B cell (primary cell): ENCODE results near the gene SOX6. TPM values are rescaled to one million over a fixed set of nuclear protein-coding genes. Genes with fewer than 3 reads are reported as not detected.

Experiments
- ATAC-seq: fragments of 200-7000 bp; cut with Tn5 transposase; one replicate; pipeline ENCODE4 v1.10.0; 2021; ENCODE audit warnings: low read depth, mild to moderate bottlenecking, moderate number of reproducible peaks, moderate library complexity
- CTCF ChIA-PET: fragments of 350-600 bp; sonication (Branson Sonifier 250); formaldehyde crosslinking; loops from one replicate; lab custom pipeline; 2021; ENCODE audit warnings: antibody characterized with exemption, inconsistent platforms; lab: Charles Lee
- POLR2A ChIA-PET: fragments of 350-600 bp; sonication (Branson Sonifier 250); formaldehyde crosslinking; loops from one replicate; lab custom pipeline; 2021; ENCODE audit warnings: antibody characterized with exemption; lab: Charles Lee
- DNase-seq: peaks from one replicate; pipeline ENCODE4 v3.0.0; 2013
- H2AFZ ChIP-seq: 2 replicates; pipeline ENCODE4 v1.6.1; 2012; ENCODE audit warnings: mild to moderate bottlenecking, low read depth, low read length; ENCODE audit not compliant: insufficient read depth, poor library complexity, severe bottlenecking
- H3K27ac ChIP-seq, 2 donors: 1 replicate in 1 of 2; 2 replicates in 1 of 2; pipeline ENCODE4 v1.5.1; 2012 to 2013; ENCODE audit warnings: low read length in 2 of 2, mild to moderate bottlenecking in 2 of 2, moderate library complexity in 1 of 2
- H3K27me3 ChIP-seq, 4 experiments: fragments of 200-600 bp in 1 of 4; sonication (generic) in 1 of 4; replicated peaks in 1 of 4; 1 replicate in 2 of 4; 2 replicates in 2 of 4; pipeline versions ENCODE4 v1.6.1 to v1.7.0; 2013 to 2016; ENCODE audit warnings: low read length in 3 of 4, mild to moderate bottlenecking in 2 of 4, mixed read lengths in 1 of 4, moderate library complexity in 1 of 4; ENCODE audit not compliant: insufficient read depth in 4 of 4, control insufficient read depth in 3 of 4; ENCODE audit errors: control extremely low read depth in 1 of 4
- H3K36me3 ChIP-seq, 2 experiments: replicated peaks in 1 of 2; 1 replicate in 1 of 2; 2 replicates in 1 of 2; pipeline versions ENCODE4 v1.6.1 to v1.7.1; 2013; ENCODE audit warnings: low read length in 1 of 2; ENCODE audit not compliant: insufficient read depth in 2 of 2, control insufficient read depth in 1 of 2; ENCODE audit errors: control extremely low read depth in 1 of 2, extremely low read depth in 1 of 2
- H3K4me1 ChIP-seq, 2 donors: fragments of 200-600 bp in 1 of 2; sonication (generic) in 1 of 2; 1 replicate in 1 of 2; 2 replicates in 1 of 2; pipeline versions ENCODE4 v1.5.1 to v1.6.1; 2013 to 2017; ENCODE audit warnings: low read length in 2 of 2; ENCODE audit not compliant: control insufficient read depth in 2 of 2, insufficient read depth in 2 of 2
- H3K4me2 ChIP-seq: replicated peaks from 2 replicates; pipeline ENCODE3; 2012; ENCODE audit warnings: mild to moderate bottlenecking, low read depth, low read length; ENCODE audit not compliant: poor library complexity, severe bottlenecking
- H3K4me3 ChIP-seq, 5 experiments: fragments of 200-600 bp in 1 of 5; sonication (generic) in 1 of 5; 1 replicate in 3 of 5; 2 replicates in 2 of 5; pipeline versions ENCODE4 v1.5.1 to v1.7.0; 2011 to 2016; ENCODE audit warnings: low read length in 4 of 5, mild to moderate bottlenecking in 4 of 5, low read depth in 2 of 5, control low read depth in 1 of 5, moderate library complexity in 1 of 5; ENCODE audit not compliant: insufficient read depth in 1 of 5; ENCODE audit errors: control extremely low read depth in 1 of 5, extremely low read depth in 1 of 5
- H3K79me2 ChIP-seq: fragments of 200-600 bp; sonication (generic); one replicate; pipeline ENCODE4 v1.6.0; 2016; ENCODE audit warnings: low read length; ENCODE audit not compliant: control insufficient read depth, insufficient read depth
- H3K9ac ChIP-seq: fragments of 200-600 bp; sonication (generic); 2 replicates; pipeline ENCODE4 v1.6.1; 2017; ENCODE audit warnings: mild to moderate bottlenecking, low read length, moderate library complexity
- H3K9me3 ChIP-seq, 3 donors: one replicate each; pipeline versions ENCODE4 v1.6.1 to v1.7.1; 2013; ENCODE audit warnings: low read length in 2 of 3; ENCODE audit not compliant: control insufficient read depth in 2 of 3, insufficient read depth in 1 of 3; ENCODE audit errors: control extremely low read depth in 1 of 3
- H4K20me1 ChIP-seq: 2 replicates; pipeline ENCODE4 v1.6.0; 2012; ENCODE audit warnings: mild to moderate bottlenecking, low read length; ENCODE audit not compliant: insufficient read depth, control insufficient read depth, poor library complexity, severe bottlenecking
- H3K27ac Mint-ChIP-seq: one replicate; pipeline ENCODE4 v1.8.0; 2021; ENCODE audit warnings: mixed read lengths
- H3K27me3 Mint-ChIP-seq: one replicate; pipeline ENCODE4 v1.8.0; 2021; ENCODE audit warnings: mixed read lengths
- H3K4me1 Mint-ChIP-seq: one replicate; pipeline ENCODE4 v1.8.0; 2021; ENCODE audit warnings: mixed read lengths
- H3K4me3 Mint-ChIP-seq: one replicate; pipeline ENCODE4 v1.8.0; 2021; ENCODE audit warnings: mixed read lengths
- H3K9me3 Mint-ChIP-seq: one replicate; pipeline ENCODE4 v1.8.0; 2022; ENCODE audit warnings: mixed read lengths; ENCODE audit not compliant: insufficient read depth
- CTCF ChIP-seq: fragments of 200-600 bp; IDR thresholded peaks from one replicate; pipeline ENCODE4 v1.8.0; 2022; ENCODE audit warnings: antibody characterized with exemption, mild to moderate bottlenecking
- EZH2 ChIP-seq: IDR thresholded peaks from 2 replicates; pipeline ENCODE4 v1.6.1; 2012; ENCODE audit warnings: borderline replicate concordance, low read depth, mild to moderate bottlenecking, moderate library complexity, low read length; ENCODE audit not compliant: insufficient read depth, poor library complexity, severe bottlenecking
- WGBS: methylation state at CpG from one replicate; pipeline ENCODE4 v1.1.5; 2013; ENCODE audit warnings: missing lambda C conversion rate; ENCODE audit not compliant: insufficient coverage; 5-methylcytosine and 5-hydroxymethylcytosine counted together
- intact Hi-C: fragments of 100-400 bp; cut with micrococcal nuclease; formaldehyde crosslinking; loops from one replicate; pipeline ENCODE4 v1.10.0; 2022
- polyA plus RNA-seq: library from polyadenylated mRNA; depleted of rRNA; stranded (reverse); fragments of >200 nt; gene quantifications from 2 replicates; pipeline ENCODE4 v1.2.3, GENCODE V29; 2012
- total RNA-seq, 2 donors: library from RNA; stranded (reverse); fragments of 120-200 nt in 1 of 2; gene quantifications; 1 replicate in 1 of 2; 2 replicates in 1 of 2; pipeline versions ENCODE4 v1.2.3 to v1.2.4, GENCODE V29; 2013 to 2022

The SOX6 gene
- total and polyA plus RNA-seq, 2 donors (not counting 1 experiment from before 2014, with no cell fraction given), result not detected

DNA sequence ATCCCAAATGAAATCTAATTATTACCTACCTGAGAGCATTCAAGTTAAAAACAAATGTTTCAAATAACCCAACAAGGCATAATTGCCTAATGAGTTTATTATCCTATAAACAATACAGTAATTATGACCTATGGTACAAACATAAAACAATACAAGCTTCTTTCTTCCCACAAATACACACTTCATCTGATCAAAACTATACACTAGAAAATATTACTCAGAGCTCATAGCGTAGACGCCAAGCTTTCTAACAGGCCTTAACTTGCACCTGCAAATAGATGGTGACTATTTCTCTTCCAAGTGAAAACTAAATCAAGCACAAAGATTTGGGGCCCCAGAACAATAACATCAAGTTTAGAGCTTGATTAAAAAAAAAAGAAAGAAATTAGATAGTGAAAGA lies 78.1 kb downstream of the SOX6 start:
- POLR2A ChIA-PET, result no interaction called here
- H3K9me3 ChIP-seq, result no peaks in the 10 kb centered on the region
- no peaks in the 10 kb centered on the region for H3K4me1 ChIP-seq
- no peaks in the 10 kb centered on the region for H3K4me1 Mint-ChIP-seq
- no peak overlapping the region for H3K27ac Mint-ChIP-seq
- ATAC-seq, result no peak
- intact Hi-C loops, result no loop called here
- H3K9me3 Mint-ChIP-seq, result no peaks in the 10 kb centered on the region
- H2AFZ ChIP-seq, result no peak overlapping the region
- DNase-seq, result no peak
- no peaks in the 10 kb centered on the region for H3K79me2 ChIP-seq
- H3K4me3 Mint-ChIP-seq, result no peak overlapping the region
- no peak overlapping the region for H3K4me3 ChIP-seq
- TF ChIP-seq EZH2 (no peak), CTCF (no peak)
- H3K9ac ChIP-seq, result no peak overlapping the region
- no peak overlapping the region for H3K4me2 ChIP-seq
- no peaks in the 10 kb centered on the region for H4K20me1 ChIP-seq
- WGBS, result no CpG with 5 or more reads among the region's 2 CpGs
- CTCF ChIA-PET, result no interaction called here
- H3K27ac ChIP-seq, result no peak overlapping the region
- H3K27me3 Mint-ChIP-seq, result no peaks in the 10 kb centered on the region
- no peaks in the 10 kb centered on the region for H3K27me3 ChIP-seq
- H3K36me3 ChIP-seq, result no peaks in the 10 kb centered on the region

GRCh38 chr11:16276251-16276650 lies 80.1 kb downstream of the SOX6 start:
- no peak for TF ChIP-seq EZH2
- TF ChIP-seq CTCF, result no peak
- Mint-ChIP-seq H3K9me3 (no peaks in the 10 kb centered on the region), H3K4me3 (no peak overlapping the region), H3K27ac (no peak overlapping the region), H3K4me1 (no peaks in the 10 kb centered on the region), H3K27me3 (no peaks in the 10 kb centered on the region)
- no CpG with 5 or more reads among the region's 2 CpGs for WGBS
- no peaks in the 10 kb centered on the region for H4K20me1 ChIP-seq
- intact Hi-C loops, result no loop called here
- H3K4me2 ChIP-seq, result no peak overlapping the region
- ATAC-seq (no peak), DNase-seq (no peak)
- H3K27ac ChIP-seq, result no peak overlapping the region
- ChIA-PET POLR2A (no interaction called here), CTCF (no interaction called here)
- H2AFZ ChIP-seq, result no peak overlapping the region
- H3K4me3 ChIP-seq, result no peak overlapping the region
- H3K36me3 ChIP-seq, result no peaks in the 10 kb centered on the region
- no peaks in the 10 kb centered on the region for H3K9me3 ChIP-seq
- no peaks in the 10 kb centered on the region for H3K79me2 ChIP-seq
- no peaks in the 10 kb centered on the region for H3K4me1 ChIP-seq
- H3K9ac ChIP-seq, result no peak overlapping the region
- H3K27me3 ChIP-seq, result no peaks in the 10 kb centered on the region
